Amygdala (tissue), 56 donors: Measurements from ENCODE around the gene TMEM9.
A peak's percentile ranks its signal among the peaks of the same experiment; 100 is the strongest.

Experiments
- DNase-seq, 56 donors: peaks; one replicate each; lab custom pipeline; 2025; lab: John Stamatoyannopoulos, UW

TMEM9 gene

DNA sequence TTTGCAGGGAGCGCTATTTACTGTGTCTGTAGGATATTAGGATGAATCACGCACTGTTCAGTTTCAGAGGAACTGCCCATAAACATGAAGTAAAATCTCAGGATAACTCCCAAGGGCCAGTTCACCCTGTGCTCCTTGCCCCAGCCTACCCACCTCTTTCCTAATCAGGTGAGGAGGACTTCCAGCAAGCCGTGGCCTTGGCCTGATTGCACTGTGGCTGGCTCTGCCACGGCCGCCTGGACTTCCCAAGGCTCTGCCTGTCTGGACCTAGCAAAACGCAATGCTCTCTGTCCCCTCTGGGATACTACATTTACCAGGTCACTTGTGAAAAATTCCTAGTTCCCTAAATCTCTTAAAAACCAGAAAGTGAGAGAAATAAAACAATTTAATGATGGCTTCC lies 19.9 kb downstream of the TMEM9 start:
- no peak for DNase-seq

DNA sequence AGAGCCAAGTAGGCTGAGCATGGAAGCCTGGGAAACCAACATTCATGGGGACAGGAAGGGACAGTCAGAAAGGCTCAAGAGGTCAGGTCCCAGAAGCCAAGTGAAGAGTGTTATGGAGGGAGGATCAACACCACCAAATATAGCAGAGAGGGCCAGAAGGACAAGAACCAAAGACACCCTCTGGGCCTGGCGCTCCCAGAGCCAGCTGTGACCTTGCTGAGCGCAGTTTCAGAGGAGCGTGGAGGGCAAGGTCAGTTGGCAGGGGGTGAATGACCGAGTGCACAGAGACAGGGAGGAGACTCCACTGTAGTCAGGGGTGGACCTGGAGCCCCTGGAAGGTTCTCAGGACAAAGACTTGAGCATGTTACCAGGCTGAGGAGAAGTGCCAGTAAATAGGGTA lies 22.9 kb downstream of the TMEM9 start:
- no peak for DNase-seq

DNA sequence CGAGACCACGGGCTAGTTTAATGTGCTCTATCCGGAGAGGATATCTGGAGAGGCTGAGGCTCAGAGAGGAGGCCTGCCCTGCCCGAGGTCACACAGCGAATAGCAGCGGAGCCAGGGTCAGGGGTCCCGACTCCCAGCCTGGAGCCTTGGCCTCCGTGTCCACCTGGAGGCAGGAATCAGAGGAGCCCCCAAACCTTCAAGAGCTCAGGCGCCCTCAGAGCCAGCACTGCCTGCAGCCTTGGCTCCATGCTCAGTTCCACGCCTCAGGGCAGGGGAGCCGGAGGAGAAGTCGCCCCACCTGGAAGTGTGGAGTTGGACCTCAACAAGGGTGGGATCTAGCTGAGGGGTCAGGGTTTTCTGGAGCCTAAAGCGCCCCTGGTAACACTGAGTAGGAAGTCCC lies 25.3 kb downstream of the TMEM9 start:
- no peak for DNase-seq

DNA sequence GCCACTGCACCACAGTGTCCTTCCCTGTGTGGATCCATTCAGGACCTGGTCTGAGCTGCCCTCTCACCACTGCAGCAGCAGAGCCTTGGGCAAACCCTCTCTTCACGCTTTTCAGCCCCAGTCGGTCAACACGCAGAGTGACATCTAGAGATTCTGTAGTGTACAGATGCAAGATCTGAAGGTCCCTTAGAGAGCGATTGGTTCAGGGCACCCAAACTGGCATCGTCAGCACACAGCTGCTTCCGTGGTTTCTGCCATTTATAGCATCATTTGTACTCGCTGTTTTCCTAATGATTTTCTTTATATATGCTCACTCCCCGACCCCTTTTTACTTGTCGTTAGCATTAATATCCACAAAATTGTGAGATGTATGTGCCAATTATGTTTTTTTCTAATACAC lies 25.8 kb downstream of the TMEM9 start:
- DNase-seq = no peak

DNA sequence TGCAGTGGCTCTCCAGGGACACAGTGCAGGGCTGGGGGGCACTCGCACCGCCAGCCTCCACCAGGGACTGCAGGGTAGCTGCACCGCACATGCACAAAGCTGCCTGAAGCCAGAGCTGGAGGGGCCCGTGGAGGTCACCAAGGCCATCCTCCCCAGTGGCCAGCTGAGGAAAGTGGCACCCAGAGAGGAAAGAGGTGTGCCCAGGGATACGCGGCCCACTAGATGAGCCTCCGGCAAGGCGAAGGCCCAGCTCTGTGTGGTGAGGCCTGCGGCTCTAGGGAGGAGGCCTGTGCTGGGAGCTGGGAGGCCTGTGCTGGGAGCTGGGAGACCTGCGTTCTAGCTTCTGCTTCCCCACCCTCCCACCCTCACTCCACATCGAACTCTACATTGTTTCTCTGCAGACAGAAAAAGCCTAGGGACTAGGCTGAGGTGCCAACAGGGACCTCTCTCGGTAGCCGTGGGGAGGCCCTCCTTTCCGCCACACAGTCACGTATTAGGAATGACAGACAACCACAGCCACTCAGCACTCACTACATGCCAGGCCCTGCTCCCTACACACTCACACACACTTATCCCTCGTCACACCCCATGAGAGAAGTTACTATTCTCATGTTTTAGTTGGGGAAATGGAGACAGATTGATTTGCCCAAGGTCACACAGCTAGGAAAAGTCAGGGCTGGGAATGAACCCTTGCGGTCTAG lies 26.4 kb downstream of the TMEM9 start:
- no peak for DNase-seq

DNA sequence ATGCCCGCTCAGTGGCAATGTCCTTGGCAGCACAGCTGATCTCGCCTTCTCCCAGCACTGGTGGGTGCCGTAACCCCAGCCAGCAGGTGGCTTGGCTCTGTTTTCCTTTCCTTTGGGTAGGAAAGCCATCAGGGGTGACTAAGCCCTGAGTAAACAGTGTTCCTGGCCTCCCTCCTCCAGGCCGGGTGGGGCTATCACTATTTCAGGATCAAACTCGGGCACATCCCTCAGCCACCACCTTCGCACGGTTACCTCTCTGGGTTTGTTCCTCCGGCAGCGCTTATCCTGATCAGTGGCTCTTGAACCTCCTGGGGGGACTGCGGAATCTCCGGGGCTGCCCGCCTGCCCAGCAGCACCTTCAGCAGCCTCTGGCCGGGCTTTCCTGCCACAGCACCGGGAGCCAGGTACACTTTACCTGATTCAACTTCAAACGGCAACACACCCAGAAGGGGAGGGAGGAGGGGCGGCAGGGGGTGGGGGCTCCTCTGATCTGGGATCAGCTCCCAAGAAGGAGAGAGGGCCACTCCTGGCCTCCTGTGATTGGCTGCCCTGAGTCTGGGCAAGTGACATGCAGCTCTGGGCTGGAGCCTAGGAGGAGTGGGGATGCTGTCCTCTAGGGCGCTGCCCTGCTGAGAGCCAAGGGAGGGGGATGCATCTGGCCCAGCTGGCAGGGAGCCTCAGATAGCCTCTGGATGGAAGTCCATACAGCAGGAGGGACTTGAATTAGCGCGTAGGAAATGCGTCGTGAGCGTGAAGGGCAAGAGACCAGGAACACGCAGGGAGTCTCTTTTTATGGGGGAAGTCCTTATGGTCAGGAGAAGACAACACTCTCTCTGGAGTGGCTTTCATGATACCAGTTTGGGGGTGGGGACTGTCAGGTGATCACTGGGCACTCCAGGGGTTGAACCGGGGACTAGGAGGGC lies 27.2 kb downstream of the TMEM9 start, which contains the start of gene ASCL5:
ASCL5 (minus strand) TSS at position 353 of the 923 bp plus-strand sequence. CDS start 11,812 bp downstream, outside the sequence.
- no peak for DNase-seq

DNA sequence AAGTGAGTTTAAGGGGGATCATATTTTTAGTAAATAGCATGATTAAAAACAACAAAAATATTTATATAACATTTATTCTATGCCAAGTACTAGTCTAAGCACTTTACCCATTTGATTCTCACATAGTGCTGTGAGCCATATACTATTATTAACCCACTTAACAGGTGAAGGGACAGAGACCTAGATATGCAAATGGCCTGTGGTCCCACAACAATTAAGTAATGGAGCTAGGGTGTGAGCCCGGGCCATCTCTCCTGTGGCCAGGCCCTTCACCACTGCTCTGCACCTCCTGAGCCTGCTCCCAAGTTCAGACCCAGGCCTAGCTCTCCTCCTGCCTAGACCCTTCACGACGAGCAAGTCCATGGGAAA lies 27.8 kb downstream of the TMEM9 start:
- no peak for DNase-seq

DNA sequence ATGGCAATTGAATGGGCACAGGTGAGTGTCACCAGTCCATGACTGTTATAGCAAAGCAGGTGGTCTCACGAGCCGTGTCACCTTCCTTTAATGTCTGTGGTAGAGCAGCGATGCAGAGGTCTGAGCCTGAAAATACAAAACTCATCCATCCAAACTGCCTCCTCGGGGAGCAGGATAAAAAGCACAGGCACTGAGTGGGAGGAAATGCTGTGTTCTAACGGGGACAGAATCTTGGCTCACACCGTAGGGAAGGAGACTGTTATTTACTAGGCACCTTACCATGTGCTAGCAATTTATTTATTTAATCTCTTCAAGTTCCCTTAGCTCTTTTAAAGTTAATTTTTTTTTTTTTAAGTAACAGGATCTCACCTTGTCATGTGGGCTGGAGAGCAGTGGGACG lies 28.5 kb downstream of the TMEM9 start:
- peak in 2 of 56 donors; percentile 9 to 15 for DNase-seq

DNA sequence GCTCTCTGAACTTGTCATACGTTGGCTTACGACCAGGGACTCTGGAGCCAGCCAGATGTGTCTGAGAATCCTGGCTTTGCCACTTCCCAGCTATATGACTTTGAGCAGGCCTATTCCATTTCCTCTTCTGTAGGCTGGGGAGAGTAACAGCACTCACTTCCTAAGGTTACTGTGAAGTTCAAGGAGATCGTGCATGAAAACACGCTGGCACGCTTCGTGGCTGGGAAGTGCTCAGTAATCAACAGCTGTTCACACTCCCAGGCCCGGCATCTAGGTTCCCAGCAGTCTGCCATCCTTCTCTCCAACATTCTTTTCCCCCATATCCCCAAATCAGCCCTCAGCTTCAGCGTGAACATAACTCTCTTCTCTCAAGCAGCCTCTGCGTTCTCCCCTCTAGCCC lies 29.3 kb downstream of the TMEM9 start:
- DNase-seq = no peak

DNA sequence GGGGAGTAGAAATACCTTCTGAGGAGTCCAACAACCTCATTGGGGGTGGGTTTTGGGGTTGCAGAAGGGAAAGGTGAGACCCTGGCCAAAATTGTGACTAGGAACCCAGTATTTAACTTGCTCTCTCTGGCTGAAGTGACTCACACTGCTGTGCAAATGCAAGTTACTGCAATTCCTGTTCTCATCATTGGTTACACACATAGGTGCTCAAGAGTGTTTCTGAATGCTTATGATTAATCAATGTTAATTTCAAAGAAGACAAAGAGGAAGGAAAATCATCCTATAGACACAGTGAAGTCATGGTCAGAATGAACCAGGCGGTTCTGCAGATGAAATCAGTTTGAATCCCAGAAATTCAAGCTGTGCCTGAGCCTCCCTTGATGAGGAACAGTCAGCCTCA lies 30.4 kb downstream of the TMEM9 start:
- no peak for DNase-seq

DNA sequence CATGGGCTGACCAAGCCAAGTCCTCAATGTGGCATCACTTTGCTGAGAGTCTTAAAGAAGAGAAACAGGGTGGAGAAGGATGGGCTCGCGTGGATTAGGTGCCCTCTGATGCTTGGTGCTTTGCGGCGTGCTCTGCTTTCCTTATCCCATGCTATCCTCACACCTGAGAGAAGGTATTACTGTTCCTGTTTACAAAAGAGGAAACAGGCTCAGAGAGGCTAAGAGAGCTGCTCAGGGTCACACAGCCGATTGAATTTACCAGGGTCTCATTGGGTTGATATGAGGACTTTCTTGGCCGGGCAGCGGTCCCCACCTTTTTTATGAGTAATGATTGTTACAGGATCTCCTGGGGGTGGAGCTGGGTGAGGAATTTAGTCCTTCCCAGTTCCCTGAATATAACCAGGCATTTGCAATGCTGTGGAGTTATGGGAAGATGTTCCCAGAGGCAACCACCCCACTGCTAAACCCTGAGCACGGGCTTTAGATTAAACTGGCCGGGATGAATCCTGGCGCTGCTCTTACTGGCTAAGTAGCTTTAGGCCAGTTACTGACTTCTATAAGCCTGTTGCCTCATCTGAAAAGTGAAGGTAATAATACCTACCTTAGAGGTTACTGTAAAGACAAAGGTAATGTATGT lies 31.8 kb downstream of the TMEM9 start:
- DNase-seq = no peak

DNA sequence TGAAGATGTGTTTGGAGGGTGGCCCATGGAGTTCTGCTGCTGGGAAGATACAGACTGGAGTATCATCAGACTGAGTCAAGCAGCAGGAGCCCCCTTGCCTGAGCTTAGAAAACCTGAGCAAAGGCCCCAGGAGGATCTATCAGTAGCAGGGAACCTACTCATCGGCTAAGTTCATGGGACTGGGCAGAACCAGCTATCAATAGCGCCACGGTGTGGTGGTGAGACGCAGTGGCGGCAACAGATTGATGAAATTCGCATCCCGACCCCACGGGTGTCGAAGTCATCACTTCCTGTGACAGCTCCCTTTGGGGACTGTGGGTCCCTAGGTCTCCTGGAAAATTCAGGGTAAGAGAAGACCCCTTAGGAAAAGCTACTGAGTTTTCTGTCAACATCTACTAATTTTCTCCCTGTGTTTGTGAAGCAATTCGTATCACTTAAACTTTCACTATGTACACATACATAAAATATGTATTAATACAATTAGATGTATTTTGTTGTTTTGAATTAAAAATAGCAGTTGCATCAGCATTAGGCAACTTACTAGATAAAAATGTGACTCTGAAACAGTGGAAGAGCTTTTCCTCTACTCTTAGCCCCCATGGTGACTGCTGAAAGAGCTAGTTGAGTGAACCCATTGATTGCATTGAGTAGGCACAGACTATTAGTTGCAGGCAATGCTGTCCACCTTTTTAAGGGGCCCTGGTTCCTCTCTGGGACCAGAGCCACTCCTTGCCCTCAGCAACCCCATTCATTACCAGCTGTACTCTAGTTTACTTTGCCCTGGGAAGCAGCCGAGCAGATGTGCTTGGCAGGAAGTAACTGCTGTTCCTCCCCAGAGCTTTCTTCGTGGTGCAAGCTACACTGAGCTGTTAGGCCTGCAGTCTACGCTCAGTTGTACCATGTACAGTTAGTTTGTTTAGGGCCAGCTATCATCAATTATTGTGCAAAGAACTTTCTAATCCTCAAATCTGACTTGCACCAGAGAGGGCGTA lies 34.8 kb downstream of the TMEM9 start:
- DNase-seq = peak in 20 of 56 donors; percentile 12 to 49 (median 24)

DNA sequence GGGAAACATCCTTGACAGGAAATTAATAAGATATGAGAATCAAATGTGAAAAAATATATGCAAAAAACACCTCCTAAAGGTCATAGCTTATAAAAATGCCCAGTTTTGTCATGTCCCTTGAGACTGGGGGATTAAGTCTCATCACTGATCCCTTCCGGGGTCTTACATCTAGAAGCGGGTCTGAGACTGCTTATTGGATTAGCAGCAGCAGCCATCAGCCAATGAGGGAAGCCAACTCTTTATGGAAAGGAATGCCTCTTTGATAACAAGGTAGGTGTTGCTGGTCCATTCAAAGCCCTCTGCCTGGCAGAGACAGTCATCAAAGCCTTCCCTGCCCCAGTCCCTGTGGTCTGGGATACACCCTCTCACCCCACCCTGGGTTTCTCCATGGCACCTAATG lies 38.2 kb downstream of the TMEM9 start:
- DNase-seq = no peak

DNA sequence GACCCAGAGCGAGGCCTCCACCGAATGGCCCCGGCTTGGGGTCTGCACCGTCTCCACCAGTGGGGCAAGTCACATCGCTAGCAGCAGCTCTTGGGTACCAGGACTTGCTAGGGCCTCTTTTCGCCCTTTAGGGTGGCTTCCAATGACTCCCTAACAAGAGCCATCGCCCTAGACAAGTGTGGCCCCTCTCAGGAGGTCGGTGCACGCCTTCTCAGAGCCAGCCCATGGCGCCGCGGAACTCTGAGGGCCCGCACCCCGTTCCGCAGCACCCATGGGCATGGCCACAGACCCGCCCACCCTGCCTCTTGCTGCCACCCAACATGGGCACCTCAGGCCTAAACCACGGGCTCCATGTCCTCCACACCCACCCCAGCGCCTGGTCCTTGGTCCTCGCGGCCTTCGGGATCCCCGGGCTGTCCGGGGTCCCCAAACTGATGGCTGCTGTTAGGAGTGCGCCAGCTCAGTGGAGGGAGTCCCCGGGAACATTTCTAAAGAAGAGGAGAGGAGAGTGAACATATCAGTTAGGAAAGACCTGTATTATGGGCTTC lies 38.8 kb downstream of the TMEM9 start:
- no peak for DNase-seq

DNA sequence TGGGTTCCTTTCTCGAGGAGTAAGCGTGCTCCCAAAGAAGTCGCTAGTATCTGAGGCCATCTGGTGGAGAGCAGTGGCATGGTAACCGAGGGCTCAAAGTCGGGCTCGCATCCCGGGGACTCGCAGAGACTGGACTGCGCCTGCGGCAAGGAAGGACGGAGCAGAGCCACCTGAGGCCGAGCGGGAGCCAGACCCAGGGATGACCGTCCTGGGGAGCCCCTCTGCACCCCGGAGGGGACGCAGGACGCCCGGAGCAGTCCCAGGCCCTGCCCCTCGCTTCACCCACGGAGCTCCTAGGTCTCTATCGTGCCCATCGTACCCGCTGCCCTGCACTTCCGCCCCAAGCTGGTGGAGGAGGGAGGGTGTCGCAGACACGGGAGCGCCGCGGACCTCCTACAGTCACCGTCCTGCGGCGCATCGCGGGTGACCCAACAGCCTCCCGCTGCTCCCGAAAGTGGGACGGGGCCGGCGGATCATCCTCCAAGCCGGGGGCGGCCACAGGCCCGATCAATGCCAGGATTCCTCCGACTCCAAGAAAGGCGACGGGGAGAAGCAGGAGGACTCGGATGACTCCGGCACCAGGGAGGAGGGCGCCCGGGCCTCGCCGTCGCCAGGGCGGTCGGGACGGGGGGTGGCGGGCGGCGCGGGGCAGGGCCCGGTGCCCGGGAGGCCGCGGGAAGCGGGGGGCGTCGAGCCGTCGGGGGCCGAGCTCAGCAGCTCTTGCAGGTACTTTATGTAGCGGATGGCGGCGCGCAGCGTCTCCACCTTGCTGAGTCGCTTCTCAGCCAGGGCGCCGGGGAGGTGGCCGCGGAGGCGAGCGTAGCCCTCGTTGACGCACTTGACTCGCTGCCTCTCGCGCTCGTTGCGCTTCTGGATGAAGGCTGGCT lies 39.8 kb downstream of the TMEM9 start:
- peak in 55 of 56 donors; percentile 17 to 92 (median 80) for DNase-seq

DNA sequence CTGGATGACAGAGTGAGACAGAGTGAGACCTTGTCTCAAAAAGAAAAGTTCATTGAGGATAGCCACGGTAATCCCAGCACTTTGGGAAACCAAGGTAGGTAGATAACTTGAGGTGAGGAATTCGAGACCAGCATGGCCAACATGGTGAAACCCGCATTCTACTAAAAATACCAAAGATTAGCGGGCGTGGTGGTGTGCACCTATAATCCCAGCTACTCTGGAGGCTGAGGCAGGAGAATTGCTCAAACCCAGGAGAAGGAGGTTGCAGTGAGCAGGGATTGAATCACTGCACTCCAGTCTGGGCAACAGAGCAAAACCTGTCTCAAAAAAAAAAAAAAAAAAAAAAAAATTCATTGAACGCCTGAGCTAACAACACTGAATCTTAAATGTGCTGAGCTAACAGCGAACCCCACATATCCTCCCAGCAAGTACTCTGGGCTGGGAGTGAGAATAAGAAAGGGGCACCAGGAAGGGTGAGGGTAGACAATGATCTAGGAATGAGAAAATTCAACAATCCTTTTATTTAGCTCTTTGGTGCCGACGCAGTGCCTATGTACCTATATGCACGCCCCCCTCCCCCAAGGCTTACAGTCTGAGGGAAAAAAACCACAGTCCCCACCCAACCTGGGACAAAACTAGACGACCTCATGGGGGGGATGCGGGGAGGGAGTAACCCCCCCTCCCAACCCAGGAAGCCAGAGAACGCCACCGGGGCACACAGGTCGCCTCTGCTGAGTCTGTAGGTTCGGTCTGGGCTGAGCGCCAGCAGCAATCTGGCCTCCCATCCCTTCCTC lies 40.6 kb downstream of the TMEM9 start:
- no peak for DNase-seq

DNA sequence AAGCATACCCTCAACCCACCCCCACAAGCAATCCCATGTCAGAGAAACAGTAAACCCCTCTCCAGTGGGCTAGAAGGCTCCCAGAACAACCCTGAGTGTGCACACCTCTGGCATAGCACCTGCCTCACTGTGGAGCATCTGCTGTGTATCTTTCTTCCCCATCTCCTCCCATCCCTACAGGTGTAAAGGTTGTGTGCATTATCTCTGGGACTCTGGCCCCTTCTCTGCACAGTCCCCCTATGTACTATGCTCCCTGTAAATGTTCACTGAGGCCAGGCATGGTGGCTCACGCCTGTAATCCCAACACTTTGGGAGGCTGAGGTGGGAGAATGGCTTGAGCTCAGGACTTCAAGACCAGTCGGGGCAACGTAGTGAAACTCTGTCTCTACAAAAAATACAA lies 41.3 kb downstream of the TMEM9 start:
- no peak for DNase-seq

DNA sequence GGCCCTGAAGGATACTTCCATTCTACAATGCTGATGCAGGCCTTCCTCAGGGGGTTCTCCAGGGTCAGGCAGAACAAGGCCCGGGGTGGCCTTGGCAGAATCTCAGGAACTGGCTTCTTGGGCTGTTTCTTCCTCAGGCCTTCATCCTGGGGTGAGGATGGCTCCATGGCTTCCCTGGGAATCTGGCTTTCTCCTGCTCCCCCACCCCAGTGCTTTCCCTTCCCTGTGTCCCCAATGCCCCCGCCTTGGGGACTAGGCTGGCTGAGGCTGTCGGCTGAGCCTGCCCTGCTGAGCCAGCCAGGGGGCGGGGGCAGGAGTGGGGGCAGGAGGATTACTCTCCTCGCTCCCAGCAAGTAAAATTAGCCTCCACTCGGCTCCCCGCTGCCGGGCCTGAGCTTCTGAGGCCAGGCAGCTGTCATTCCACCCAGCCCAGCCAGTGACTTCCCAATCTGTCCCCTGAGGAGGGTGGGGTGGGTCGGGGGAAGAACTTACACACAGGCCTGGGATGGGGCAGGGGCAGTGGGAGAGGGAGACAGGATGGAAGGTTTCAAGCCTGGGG lies 42.0 kb downstream of the TMEM9 start, which contains the start of gene CACNA1S:
CACNA1S (minus strand) TSS at position 254 of the 559 bp plus-strand sequence; CDS start at position 167, 87 bp downstream.
- DNase-seq = no peak
